Activated CD4-positive, alpha-beta T cell treated with anti-CD3 and anti-CD28 coated beads for 24 hours (primary cell): Measurements from ENCODE around the gene ZNF516.

Experiments
- DNase-seq, 2 donors: peaks; one replicate each; pipeline ENCODE4 v3.0.0-alpha.2; 2020; ENCODE audit warnings: low read depth in 2 of 2

ZNF516 gene

GRCh38 chr18:76364282-76365259, 130.5 kb downstream of the ZNF516 start:
- no peak for DNase-seq

- DNase-seq, result no peak
Observed at GRCh38 chr18:76363436-76364120, 131.5 kb downstream of the ZNF516 start.

DNA sequence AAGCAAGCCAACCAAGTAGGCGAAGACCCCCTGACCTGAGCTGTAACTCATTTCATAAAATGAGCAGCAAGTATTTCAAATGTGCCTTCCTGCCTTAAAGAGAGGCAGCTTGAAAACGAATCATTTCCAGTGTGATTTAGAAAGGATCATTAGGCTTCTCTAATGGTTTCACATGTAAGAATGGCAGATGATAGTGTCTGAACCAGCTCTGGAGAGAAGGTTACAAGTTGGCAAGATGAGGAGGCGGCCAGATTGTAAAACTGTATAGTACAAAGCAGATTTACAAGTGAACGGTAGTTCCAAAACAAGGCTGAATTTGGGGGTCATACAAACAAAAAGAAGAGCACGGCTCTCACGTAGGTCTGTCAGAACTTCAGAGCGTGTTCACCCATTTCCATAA, 132.4 kb downstream of the ZNF516 start:
- no peak for DNase-seq

- DNase-seq, result no peak
Observed at GRCh38 chr18:76361219-76361618, 133.8 kb downstream of the ZNF516 start.

GRCh38 chr18:76359909-76360308, 135.1 kb downstream of the ZNF516 start:
- DNase-seq, result no peak

- DNase-seq, result no peak
Observed at GRCh38 chr18:76358774-76359173, 136.3 kb downstream of the ZNF516 start.

DNA sequence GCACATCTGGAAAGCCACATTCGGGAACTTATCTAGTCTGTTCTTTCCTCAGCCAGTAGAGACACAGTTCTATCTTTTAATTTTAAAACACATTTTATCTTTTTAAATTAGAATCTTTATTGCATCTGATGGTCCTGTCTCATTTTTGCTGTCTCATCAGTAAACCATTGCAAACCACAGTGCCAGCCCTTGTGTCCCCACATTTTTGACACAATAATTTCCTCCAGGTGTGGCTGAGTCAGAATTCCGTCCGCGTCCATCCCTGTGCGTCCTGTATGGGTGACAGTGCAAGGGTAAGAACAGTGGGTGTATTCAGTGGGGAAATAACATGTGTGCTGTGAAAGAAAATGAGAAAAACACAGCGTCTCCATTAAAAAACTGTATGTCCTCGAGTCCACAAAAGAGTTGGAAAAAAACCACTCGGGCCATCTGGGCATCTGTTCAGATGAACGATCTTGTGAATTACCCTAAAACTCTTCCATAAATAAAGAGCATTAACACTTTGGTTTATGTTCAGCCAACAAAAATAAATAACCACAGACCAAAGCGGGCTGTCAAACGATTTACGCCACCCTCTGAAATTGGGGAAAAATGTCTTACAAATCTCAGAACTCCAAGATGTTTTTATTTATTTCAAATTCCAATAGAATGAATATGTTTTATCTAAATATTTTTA, 137.3 kb downstream of the ZNF516 start:
- DNase-seq, result no peak

GRCh38 chr18:76357174-76357573, 137.9 kb downstream of the ZNF516 start:
- DNase-seq, result no peak

DNA sequence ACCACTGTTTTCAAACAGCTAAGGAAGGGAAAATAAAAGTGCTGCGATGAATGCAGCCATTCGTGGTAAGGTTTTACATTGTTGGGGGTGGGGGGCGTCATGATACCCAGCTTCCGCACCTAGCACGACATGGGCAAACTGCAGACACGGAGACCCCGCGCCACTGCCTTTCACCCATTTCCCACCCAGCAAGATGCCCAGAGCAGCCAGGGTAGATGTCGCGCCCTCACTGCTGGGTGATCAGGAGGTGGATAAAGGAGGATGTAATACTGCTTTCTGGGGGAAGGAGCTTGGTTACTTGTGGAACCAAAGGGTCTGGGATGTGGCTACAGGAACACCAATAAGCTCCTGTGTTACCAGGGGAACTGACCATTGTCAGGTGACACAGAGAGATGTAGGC, 138.4 kb downstream of the ZNF516 start:
- no peak for DNase-seq

DNA sequence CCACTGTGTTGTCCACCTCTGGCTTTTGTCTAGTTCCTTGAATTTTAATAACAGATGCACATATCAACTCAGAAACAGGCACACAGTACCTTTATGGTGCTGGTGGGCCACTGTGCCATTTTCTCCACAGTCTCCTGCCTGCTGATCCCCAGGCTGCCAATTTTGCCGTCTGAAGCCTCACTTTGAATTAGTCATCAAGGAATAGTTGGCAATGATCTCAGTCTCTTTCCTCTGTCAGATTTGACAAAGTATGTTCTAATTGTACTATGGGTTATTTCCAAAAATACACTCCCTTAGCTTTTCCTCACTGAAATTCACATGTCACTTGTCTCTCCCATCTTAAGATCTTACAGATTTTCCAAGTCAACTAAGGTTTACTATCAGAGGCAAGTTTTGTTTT, 140.7 kb downstream of the ZNF516 start:
- no peak for DNase-seq

- no peak for DNase-seq
Observed at GRCh38 chr18:76353500-76353899, 141.5 kb downstream of the ZNF516 start.

GRCh38 chr18:76353046-76353445, 142.0 kb downstream of the ZNF516 start:
- DNase-seq, result no peak

GRCh38 chr18:76351961-76352581, 143.0 kb downstream of the ZNF516 start:
- no peak for DNase-seq

GRCh38 chr18:76350134-76351025, 144.7 kb downstream of the ZNF516 start:
- no peak for DNase-seq

DNA sequence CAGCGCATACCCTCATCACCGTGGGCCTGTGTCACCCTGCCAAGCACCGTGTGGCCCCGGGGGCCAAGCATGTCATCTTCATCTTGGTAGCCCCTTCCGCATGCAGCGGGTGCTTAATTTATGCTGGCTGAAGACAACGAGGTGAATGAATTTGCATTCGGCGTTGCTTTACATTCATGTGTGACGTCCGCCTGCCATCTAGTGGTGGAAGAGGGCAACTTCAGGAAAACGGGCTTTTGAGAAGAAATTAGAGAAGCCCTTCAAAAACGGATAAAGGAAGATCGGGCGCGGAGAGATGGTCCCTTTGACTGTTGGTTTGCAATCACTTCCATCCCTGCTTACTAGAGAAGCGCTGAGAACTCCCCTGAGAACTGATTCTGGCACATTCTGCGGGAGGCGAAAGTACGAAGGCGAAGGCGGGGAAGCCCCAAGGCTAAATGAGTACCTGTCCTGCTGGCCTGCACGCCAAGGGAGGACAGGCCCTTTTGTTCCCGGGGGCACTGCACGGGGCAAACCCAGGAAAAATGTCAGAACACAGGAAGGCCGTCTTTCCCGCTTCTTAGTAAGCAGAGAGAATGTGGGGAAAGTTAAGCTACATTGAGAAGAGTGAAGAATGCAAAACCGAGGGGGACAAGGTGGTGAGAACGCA, 145.9 kb downstream of the ZNF516 start:
- DNase-seq, result peak; percentile 50 to 52

DNA sequence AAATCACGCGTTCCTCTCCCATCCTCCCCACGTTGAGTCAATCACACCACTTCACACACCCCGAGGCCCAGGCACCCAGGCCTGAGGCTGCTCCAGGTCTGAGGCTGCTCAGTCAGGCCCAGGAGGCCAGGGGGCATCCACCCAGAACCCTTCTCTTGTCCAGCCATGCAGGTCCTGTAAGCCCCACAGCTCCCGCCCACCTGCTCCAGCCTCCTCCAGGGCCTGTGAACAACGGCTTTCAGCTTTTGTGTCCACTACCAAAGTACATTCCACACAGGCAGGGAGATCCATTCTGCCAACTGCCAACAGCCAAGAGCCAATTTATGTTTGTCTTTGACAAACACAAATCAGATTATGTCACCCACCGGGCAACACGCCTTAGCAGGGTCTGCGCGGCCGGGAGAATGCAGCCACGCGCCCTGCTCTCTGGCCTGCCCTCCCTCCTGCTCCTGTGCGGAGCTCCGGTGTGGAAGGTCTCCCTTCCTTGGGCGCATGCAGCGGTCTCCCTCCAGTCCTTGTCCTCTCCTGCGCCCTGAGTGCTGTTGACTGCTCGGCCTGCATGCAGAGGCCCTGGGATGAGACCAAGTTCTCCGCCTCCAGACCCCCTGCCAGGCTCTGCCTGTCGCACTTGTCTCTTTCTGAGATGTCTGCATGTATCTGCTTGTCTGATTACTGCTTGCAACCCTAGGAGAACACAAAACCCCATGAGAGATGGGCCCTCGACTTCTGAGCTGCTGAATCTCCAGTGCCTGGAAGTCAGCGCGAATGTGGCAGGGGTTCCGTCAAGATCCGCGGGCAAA, 146.6 kb downstream of the ZNF516 start:
- no peak for DNase-seq

- no peak for DNase-seq
Observed at GRCh38 chr18:76347341-76347740, 147.7 kb downstream of the ZNF516 start.

DNA sequence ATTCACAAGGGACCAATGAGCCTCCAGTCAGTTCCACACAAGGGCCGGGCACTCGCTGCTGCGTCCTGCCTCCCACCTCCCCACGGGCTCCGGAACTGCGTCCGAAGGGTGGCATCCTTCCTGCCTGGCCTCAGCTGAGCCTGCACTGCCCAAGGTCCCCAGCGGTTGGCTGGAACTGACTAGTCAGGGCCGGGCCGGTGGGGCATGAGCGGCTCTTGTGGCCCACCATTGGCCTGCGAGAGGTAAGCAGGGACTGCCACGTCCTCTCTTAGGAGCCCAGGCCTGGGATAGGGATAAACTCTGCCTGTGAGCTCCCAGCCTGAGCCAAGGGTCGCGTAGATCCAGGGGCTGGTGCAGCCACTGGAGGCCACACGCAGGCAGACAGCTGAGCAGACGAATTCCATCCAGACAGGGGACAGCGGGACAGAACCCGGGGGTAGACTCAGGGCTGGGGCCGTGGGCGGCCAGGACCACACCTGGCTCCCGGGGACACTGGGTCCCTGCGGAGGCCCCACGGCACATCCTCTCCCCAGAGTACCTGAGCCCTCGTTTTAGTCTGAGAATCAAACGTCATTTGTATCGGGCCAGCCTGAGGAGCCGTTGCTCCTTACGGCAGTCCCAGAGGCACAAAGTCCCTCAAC, 148.4 kb downstream of the ZNF516 start:
- no peak for DNase-seq

GRCh38 chr18:76345901-76346300, 149.1 kb downstream of the ZNF516 start:
- DNase-seq, result no peak
